Measurements from ENCODE around the gene SELENOW. TPM values are rescaled to one million over a fixed set of nuclear protein-coding genes. Genes with fewer than 3 reads are reported as not detected.
A peak's percentile ranks its signal among the peaks of the same experiment; 100 is the strongest.
"Not testable (repeated sequence)": the region's sequence is repeated elsewhere in the genome, so short reads cannot be mapped to it uniquely, and the experiment has no call there.

The SELENOW gene
- total RNA-seq, 4 donors from 2014 or later = 487 to 722 (median 609) TPM

DNA sequence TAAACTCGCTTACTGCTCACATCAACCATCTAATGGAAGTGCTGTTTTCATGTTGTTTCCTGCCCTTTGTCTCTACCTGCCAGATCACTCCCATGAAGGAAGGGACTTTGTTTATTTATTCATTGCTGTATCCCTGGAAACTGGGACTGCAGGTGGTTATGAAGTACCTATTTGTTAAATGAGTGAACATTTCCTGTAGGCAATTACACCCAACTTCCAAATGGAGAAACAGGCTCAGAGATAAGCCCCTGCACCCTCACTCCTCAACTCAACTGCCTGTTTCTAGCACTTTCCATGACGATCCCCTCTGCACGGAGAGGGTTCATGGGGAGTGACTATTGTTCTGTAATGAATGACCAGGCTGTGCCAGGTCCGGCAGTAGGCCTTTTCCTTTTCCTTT is 1.9 kb upstream of the SELENOW start:
- TF ChIP-seq POLR2A (IDR thresholded peaks at IDR 0.05) = no peak
- TF ChIP-seq, protein P1, sequence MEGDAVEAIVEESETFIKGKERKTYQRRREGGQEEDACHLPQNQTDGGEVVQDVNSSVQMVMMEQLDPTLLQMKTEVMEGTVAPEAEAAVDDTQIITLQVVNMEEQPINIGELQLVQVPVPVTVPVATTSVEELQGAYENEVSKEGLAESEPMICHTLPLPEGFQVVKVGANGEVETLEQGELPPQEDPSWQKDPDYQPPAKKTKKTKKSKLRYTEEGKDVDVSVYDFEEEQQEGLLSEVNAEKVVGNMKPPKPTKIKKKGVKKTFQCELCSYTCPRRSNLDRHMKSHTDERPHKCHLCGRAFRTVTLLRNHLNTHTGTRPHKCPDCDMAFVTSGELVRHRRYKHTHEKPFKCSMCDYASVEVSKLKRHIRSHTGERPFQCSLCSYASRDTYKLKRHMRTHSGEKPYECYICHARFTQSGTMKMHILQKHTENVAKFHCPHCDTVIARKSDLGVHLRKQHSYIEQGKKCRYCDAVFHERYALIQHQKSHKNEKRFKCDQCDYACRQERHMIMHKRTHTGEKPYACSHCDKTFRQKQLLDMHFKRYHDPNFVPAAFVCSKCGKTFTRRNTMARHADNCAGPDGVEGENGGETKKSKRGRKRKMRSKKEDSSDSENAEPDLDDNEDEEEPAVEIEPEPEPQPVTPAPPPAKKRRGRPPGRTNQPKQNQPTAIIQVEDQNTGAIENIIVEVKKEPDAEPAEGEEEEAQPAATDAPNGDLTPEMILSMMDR (IDR thresholded peaks at IDR 0.05) = no peak

DNA sequence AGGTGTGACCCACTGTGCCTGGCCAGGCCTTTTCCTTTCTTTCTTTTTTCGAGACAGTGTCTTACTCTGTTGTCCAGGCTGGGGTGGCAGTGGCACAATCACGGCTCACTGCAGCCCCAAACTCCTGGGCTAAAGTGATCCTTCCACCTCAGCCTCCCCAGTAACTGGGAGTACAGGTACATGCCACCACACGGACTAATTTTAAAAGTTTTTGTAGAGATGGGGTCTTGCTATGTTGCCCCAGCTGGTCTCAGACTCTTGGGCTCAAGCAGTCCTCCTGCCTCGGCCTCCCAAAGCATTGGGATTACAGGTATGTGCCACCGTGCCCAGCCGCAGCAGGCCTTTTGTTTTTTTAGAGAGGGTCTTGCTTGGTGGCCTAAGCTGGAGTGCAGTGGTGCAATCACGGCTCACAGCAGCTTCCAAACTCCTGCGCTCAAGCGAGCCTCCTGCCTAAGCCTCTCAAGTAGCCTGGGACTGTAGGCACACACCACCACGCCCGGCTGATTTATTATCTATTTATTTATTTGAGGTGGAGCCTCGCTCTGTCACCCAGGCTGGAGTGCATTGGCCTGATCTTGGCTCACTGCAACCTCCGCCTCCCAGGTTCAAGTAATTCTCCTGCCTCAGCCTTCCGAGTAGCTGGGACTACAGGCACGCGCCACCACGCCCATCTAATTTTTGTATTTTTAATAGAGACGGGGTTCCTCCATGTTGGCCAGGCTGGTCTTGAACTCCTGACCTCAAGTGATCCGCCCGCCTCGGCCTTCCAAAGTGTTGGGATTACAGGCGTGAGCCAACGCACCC is 1.1 kb upstream of the SELENOW start:
- 61 to 62% methylated on average over 23 of the region's 23 CpGs for WGBS, 2 donors
- intact Hi-C loops (cut with DNase I; ENCODE audit: low total_unique reads) = not testable (repeated sequence)

More for the DNA sequence above, 1.9 kb upstream of the SELENOW start:
- H3K4me3 ChIP-seq (ENCODE audit: low read depth, poor library complexity, severe bottlenecking) = no peak overlapping the region
- DNase-seq (ENCODE audit: low spot score in 2 of 2) = no peak
- intact Hi-C loops (cut with DNase I; ENCODE audit: low total_unique reads) = no loop called here
- 25 to 45% methylated on average over 4 of the region's 4 CpGs for WGBS, 2 donors

DNA sequence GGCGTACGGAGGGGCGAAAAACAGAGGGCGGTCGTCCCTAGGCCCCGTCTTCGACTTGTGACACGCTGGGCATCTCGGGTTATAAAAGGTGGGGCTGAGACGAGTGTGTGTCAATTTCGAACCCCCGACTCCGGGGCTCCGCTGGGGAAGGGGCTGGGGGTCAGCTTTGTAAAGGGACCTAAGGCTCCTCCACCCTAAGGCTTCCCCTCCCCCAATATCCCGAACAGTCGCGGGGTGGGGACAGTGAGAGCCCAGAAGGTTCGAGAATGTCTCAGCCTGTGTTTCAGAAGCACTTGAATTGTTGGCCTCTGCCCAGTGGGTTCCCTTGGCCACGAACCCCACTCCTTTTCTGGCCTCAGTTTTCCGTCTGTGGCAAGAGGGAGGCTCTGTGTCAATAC is 450 bp downstream of the SELENOW start:
- no peak for DNase-seq (ENCODE audit: low spot score in 2 of 2)
- intact Hi-C loops (cut with DNase I; ENCODE audit: low total_unique reads) = no loop called here
- 0 to 1% methylated on average over 20 of the region's 20 CpGs for whole genome bisulfite sequencing, 2 donors

More for the DNA sequence above, 1.1 kb upstream of the SELENOW start:
- DNase-seq (ENCODE audit: low spot score in 2 of 2) = not testable (repeated sequence)
- H3K4me3 ChIP-seq (ENCODE audit: low read depth, poor library complexity, severe bottlenecking) = peak overlapping the region; percentile 98

DNA sequence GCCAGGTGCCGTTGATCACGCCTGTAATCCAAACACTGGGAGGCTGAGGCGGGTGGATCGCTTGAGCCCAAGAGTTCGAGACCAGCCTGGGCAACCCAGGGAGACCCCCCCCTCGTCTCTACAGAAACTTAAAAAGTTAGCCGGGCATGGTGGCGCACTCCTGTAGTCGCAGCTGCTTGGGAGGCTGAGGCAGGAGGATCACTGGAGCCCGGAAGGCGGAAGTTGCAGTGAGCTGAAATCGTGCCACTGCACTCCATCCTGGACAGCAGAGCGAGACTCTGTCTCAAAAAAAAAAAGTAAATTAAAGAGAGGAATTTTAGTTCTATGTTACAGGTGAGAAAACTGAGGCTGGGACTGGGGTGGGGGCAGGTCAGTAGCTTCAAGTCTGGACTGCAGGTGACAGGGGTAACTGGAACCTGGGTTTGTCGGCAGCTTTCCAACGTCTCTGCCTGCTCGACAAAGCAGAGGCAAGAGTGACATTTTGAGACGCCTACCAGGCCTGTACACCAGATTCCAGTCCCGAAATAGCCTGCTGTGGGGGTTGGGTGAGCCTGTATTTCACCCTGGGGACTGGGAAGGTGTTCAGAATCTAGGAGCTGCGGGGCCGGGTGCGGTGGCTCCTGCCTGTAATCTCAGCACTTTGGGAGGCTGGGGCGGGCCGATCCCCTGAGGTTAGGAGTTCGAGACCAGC is 1.2 kb downstream of the SELENOW start:
- intact Hi-C loops (cut with DNase I; ENCODE audit: low total_unique reads) = loop anchor here (10.0 kb wide), 1 partner anchor 65 kb away; the partner anchor contains the start of gene EHD2
- peak overlapping the region; percentile 98 for H3K4me3 ChIP-seq (ENCODE audit: low read depth, poor library complexity, severe bottlenecking)
- TF ChIP-seq, protein P1 (IDR thresholded peaks at IDR 0.05) = no peak
- TF ChIP-seq POLR2A (IDR thresholded peaks at IDR 0.05) = no peak
- 29 to 30% methylated on average over 24 of the region's 24 CpGs for WGBS, 2 donors
- peak; percentile 60 to 89 for DNase-seq (ENCODE audit: low spot score in 2 of 2)

More for the DNA sequence above, 450 bp downstream of the SELENOW start:
- peak overlapping the region; percentile 98 for H3K4me3 ChIP-seq (ENCODE audit: low read depth, poor library complexity, severe bottlenecking)
- TF ChIP-seq POLR2A (IDR thresholded peaks at IDR 0.05) = no peak
- TF ChIP-seq, protein P1 (IDR thresholded peaks at IDR 0.05) = no peak

DNA sequence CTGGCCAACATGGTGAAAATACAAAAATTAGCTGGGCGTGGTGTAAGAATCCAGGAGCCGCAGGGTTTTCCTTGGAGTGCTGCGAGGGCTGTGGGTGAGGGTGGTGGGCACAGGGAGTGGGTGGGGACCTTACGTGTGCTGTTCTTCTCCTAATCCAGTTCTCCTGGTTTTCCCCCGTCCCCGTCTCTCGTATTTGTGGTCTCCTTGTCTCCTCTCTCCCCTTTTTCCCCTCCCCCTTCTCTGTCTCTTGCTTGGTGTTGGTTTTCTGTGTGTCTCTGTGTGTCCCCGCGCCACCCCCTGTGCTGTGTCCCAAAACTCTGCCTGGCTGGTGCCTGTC is 1.7 kb downstream of the SELENOW start:
- WGBS, 2 donors = 48 to 53% methylated on average over 9 of the region's 9 CpGs
- intact Hi-C loops (cut with DNase I; ENCODE audit: low total_unique reads) = loop anchor here (10.0 kb wide), 1 partner anchor 65 kb away; the partner anchor contains the start of gene EHD2

More for the DNA sequence above, 1.7 kb downstream of the SELENOW start:
- no peak overlapping the region for H3K4me3 ChIP-seq (ENCODE audit: low read depth, poor library complexity, severe bottlenecking)
- DNase-seq (ENCODE audit: low spot score in 2 of 2) = no peak
- TF ChIP-seq, protein P1 (IDR thresholded peaks at IDR 0.05) = no peak
- TF ChIP-seq POLR2A (IDR thresholded peaks at IDR 0.05) = no peak

Measured in lower leg skin (tissue), 4 donors.